ENCODE measurements around the gene SSB. TPM values are rescaled to one million over a fixed set of nuclear protein-coding genes. Genes with fewer than 3 reads are reported as not detected.

Gene SSB
- total RNA-seq = 63.9 and 110 TPM in 2 replicates

GRCh38 chr2:169798718-169799592 is at the start of gene SSB:
SSB (plus strand) TSS chr2:169798871; CDS start chr2:169800961, 2,090 bp downstream.

GRCh38 chr2:169824373-169825333 is 26.0 kb downstream of the SSB start, which contains the start of gene METTL5:
METTL5 (minus strand) TSS chr2:169824905; CDS start chr2:169824597, 308 bp downstream.

GRCh38 chr2:169827272-169828140 is 28.8 kb downstream of the SSB start, which contains the start of gene UBR3:
UBR3 (plus strand) TSS chr2:169827454; CDS start chr2:169827508, 54 bp downstream.

Other genes starting within 250 kb of the SSB start
- 5.8 and 13.2 TPM in 2 replicates for gene FASTKD1, start 225.0 kb upstream of the SSB start, total RNA-seq
- gene PPIG, start 214.5 kb upstream of the SSB start, total RNA-seq = 10.9 and 20.8 TPM in 2 replicates
- not detected in 2 replicates for gene CFAP210, start 104.5 kb upstream of the SSB start, total RNA-seq
- 2.2 and 8.3 TPM in 2 replicates for gene PHOSPHO2, start 104.4 kb upstream of the SSB start, total RNA-seq
- 4.1 and 7.4 TPM in 2 replicates for gene KLHL23, start 65.0 kb upstream of the SSB start, total RNA-seq
- gene METTL5, start 26.0 kb downstream of the SSB start, total RNA-seq = 59.1 and 65.3 TPM in 2 replicates
- 10.9 and 19.1 TPM in 2 replicates for gene UBR3, start 28.6 kb downstream of the SSB start, total RNA-seq

Measured in epithelial cell of alveolus of lung (primary cell).